ENCODE data around the gene IL17RD. TPM values are rescaled to one million over a fixed set of nuclear protein-coding genes. Genes with fewer than 3 reads are reported as not detected.

IL17RD gene
- total RNA-seq, 2 experiments from 2014 or later: not detected

- DNase-seq (peak; percentile 31), ATAC-seq (peak; percentile 77)
- H3K4me1 Mint-ChIP-seq (ENCODE audit: low read depth): peaks cover 1% of the 10 kb centered on the region
- H3K36me3 Mint-ChIP-seq (ENCODE audit: low read depth): no peaks in the 10 kb centered on the region
- POLR2A ChIA-PET: no interaction called here
- H3K27me3 Mint-ChIP-seq: peaks cover 3% of the 10 kb centered on the region
- H3K4me3 Mint-ChIP-seq: no peak overlapping the region
- H3K27ac Mint-ChIP-seq: no peak overlapping the region
- no peak for TF ChIP-seq CTCF (IDR thresholded peaks at IDR 0.05)
- H3K9me3 Mint-ChIP-seq: no peaks in the 10 kb centered on the region
- intact Hi-C loops (cut with micrococcal nuclease): no loop called here
- CTCF ChIA-PET: interaction anchor here (0.9 kb wide), 1 partner anchor 366 kb away, joined by 3 read pairs; no protein-coding TSS in a partner anchor
Measured at GRCh38 chr3:57068437-57069089, 96.6 kb downstream of the IL17RD start.

GRCh38 chr3:57066471-57066870 is 98.7 kb downstream of the IL17RD start:
- DNase-seq (no peak), ATAC-seq (no peak)

GRCh38 chr3:57065588-57065987 is 99.6 kb downstream of the IL17RD start:
- Mint-ChIP-seq H3K4me3 (no peak overlapping the region), H3K36me3 (ENCODE audit: low read depth) (no peaks in the 10 kb centered on the region), H3K9me3 (no peaks in the 10 kb centered on the region), H3K27ac (no peak overlapping the region), H3K27me3 (peaks cover 3% of the 10 kb centered on the region), H3K4me1 (ENCODE audit: low read depth) (peaks cover 3% of the 10 kb centered on the region)
- POLR2A ChIA-PET: interaction anchor here (0.7 kb wide), 1 partner anchor 72 kb away, joined by 3 read pairs; no protein-coding TSS in a partner anchor
- CTCF ChIA-PET: interaction anchor here (1.5 kb wide), 1 partner anchor 70 kb away, joined by 3 read pairs; no protein-coding TSS in a partner anchor
- no peak for TF ChIP-seq CTCF (IDR thresholded peaks at IDR 0.05)
- ATAC-seq (no peak), DNase-seq (no peak)
- intact Hi-C loops (cut with micrococcal nuclease): no loop called here

More at GRCh38 chr3:57066471-57066870, 98.7 kb downstream of the IL17RD start:
- Mint-ChIP-seq H3K4me1 (ENCODE audit: low read depth) (peaks cover 1% of the 10 kb centered on the region), H3K9me3 (no peaks in the 10 kb centered on the region), H3K27ac (no peak overlapping the region), H3K4me3 (no peak overlapping the region), H3K36me3 (ENCODE audit: low read depth) (no peaks in the 10 kb centered on the region), H3K27me3 (peaks cover 3% of the 10 kb centered on the region)
- ChIA-PET POLR2A (no interaction called here), CTCF (interaction anchor here (1.5 kb wide), 1 partner anchor 71 kb away, joined by 3 read pairs; no protein-coding TSS in a partner anchor)
- intact Hi-C loops (cut with micrococcal nuclease): no loop called here
- no peak for TF ChIP-seq CTCF (IDR thresholded peaks at IDR 0.05)

- POLR2A ChIA-PET: no interaction called here
Measured at GRCh38 chr3:57064572-57064971, 100.6 kb downstream of the IL17RD start.

More at GRCh38 chr3:57064572-57064971, 100.6 kb downstream of the IL17RD start:
- H3K9me3 Mint-ChIP-seq: no peaks in the 10 kb centered on the region
- no peak for TF ChIP-seq CTCF (IDR thresholded peaks at IDR 0.05)
- intact Hi-C loops (cut with micrococcal nuclease): no loop called here
- DNase-seq: no peak
- no peak overlapping the region for H3K4me3 Mint-ChIP-seq
- CTCF ChIA-PET: no interaction called here
- ATAC-seq: no peak
- H3K4me1 Mint-ChIP-seq (ENCODE audit: low read depth): peaks cover 4% of the 10 kb centered on the region
- H3K36me3 Mint-ChIP-seq (ENCODE audit: low read depth): no peaks in the 10 kb centered on the region
- H3K27ac Mint-ChIP-seq: no peak overlapping the region
- H3K27me3 Mint-ChIP-seq: peaks cover 3% of the 10 kb centered on the region
